ENCODE data around the gene RAP1GAP. TPM values are rescaled to one million over a fixed set of nuclear protein-coding genes. Genes with fewer than 3 reads are reported as not detected.

The RAP1GAP gene
- total RNA-seq, 2 donors from 2014 or later, result 10.5 to 16.4 TPM

DNA sequence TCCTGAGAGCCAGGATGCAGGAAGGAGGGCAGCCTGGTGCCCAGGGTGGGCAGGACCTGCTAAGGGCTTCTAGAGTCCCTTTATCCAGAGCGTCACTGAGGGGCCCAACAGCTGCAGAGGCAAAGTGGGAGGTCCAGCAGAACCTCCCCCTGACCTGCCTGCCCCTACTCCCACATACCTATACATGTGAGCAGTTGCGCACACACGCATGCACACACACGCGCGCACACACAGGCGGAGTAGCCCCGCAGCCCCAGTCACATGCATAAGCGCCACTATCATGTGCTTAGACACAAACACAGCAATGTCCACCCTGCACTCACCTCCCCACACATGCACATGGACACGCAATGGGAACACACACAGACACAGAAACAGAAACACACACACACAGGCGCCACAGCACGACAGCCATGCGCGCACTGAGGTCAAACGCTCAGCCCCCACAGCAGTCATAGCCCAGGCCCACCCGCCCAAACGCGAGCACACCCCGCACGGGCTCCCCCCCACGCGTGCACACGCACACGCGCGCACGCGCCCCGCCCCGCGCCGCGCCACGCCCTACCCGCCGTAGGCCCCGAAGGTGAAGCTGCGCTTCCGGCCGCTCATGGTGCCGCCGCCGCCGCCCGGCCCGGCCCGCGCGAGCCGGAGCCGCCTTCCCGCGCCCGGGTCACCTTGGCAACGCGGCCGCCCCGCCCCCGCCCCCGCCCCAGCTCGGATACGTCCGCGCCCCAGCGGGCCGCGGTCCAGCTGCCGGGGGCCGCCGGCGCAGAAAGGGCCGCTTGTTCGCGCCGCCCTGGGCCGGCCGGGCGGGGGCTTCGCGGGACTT lies 17.7 kb downstream of the RAP1GAP start:
- ATAC-seq (peak; percentile 68 to 78), DNase-seq (no peak)
- intact Hi-C loops (cut with DNase I), result loop anchor here (5.0 to 10.0 kb wide), 3 partner anchors 77 to 139 kb away; no protein-coding TSS in a partner anchor

DNA sequence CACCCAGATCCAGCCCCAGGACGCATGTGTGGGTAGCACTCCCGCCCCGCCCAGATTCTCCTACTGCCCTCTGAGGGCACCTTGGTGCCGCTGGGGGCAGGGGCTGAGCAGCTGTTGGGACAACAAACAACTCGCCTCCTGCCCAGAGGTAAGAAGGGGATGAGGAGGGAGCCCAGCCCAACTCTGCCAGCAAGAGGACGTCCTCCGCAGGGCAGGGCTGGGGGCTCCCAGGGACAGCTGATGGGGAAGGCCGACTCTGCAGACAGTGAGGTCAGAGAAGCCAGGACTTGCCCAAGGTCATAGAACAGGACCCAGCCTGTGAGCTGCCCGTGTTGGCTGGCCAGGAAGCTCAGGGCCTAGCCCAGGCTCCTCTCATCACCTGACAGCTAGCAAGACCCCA lies 18.8 kb downstream of the RAP1GAP start:
- intact Hi-C loops (cut with DNase I), result loop anchor here (5.0 to 10.0 kb wide), 3 partner anchors 76 to 138 kb away; no protein-coding TSS in a partner anchor
- ATAC-seq (no peak), DNase-seq (no peak)

DNA sequence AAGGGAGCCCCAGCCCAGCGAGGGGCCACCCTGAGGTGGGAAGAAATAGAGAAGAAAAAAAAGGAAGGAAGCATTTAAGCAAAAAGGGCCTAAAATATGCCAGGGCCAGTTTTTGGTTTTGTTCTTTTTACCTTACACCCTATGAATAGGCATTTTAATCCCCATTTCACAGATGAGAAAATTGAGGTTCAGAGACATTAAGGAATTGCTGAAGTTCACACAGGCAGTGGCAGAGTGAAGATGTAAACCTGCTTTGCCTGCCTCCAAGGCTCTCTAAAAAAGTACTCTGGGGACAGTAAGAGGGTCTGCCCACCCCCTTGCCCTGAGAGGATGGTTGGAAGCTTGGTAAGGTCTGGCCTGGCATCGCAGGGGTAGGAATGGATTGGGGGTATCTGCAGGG lies 19.8 kb downstream of the RAP1GAP start:
- DNase-seq, result no peak
- intact Hi-C loops (cut with DNase I), result no loop called here
- no peak for ATAC-seq

DNA sequence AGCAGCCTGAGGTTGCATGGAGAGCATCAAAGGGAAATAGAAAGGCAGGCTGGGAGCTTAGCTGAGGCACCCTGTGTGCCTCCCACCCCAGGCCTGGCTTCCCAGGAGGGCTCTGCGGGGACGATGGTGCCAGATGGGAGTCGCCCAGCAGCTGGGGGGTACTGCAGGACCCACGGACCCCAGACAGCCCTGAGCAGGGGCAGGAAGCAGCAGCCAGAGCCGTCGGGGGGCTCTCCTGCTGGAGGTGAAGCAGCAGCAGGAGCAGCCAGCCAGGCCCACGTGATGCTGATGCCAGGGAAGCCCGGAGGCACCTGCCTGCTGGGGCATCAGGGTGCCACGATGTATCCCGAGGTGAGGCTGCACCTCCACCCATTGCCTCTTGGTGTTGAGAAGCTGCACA lies 20.4 kb downstream of the RAP1GAP start:
- DNase-seq (no peak), ATAC-seq (no peak)
- intact Hi-C loops (cut with DNase I), result no loop called here

DNA sequence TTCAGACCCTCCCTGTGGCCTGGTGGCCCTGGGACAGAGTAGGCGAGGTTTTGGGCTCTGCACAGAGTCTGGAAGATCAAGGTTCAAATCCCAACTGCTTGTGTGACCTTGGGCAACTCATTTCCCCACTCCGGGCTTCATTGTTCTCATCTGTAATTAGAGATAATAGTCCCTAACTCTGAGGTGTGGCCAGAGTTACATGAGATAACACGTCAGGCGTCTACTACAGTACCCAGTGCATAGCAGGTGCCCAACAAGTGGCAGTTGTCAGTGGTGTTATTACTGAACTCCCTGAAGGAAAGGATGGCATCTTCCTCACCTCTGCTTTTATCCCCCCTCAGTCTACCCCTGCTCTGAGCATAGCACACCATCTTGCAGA lies 20.8 kb downstream of the RAP1GAP start:
- ATAC-seq, result no peak
- intact Hi-C loops (cut with DNase I), result no loop called here

DNA sequence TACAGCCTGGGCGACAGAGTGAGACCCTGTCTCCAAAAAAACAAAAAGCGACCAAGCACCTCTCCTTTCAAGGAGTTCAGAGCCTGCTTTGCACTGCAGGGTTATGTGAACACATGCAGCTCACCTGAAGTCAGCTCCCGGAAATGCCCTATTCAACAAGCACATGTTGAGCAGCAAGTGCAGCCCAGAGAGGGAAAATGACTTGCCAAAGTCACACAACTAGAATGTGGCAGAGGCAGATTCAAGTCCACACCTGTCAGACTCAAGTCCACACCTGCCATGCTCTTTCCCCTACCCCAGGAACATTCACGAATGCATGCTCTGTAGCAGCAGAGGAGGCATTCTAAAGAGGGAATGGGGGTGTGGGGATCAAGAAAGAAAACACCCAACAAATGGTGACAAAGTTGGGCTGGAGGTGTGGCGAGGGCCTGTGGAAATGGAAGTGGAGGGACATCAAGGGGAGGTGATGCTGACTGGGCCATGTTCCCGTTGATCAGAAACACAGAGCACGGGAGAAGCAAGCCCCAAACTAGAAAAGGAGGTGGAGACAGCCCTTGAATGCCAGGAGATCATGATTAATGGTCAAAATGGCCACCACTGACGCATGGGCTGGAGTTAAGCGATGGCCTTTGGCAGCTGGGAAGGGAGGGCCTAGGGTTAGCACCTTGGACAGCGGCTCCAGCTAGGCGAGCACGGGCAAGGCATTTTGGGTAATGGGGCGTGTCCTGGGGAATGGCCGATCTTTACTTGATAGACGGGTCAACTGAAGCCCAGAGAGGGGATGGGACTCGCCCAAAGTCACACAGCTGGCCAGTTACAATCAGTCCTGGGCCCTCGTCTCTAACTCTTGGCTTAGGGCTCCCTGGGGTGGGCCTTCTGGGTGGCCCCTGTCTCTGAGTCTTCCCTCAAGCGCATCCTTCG lies 21.5 kb downstream of the RAP1GAP start:
- intact Hi-C loops (cut with DNase I), result no loop called here
- ATAC-seq (no peak), DNase-seq (no peak)

More for the DNA sequence above, 20.8 kb downstream of the RAP1GAP start:
- no peak for DNase-seq

DNA sequence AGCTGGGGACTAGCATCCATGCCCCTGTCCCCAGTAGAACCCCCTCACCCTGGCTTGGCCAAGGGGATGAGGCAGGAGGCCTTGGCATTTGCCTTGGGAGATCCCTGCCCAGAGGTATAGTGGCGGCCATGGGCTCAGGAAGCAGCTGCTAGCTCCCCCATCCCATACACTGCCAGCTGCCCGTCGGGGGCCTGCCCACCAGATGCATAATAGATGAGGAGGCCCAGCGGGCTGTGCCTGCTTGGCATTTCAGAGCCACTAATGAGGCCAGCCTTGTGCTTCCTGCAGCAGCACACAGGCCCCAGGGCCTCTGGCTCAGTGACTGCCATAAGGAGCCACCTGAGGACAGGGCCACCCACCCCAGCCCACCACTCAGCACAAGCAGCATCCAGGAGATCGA lies 23.6 kb downstream of the RAP1GAP start:
- intact Hi-C loops (cut with DNase I), result no loop called here
- ATAC-seq (no peak), DNase-seq (no peak)

DNA sequence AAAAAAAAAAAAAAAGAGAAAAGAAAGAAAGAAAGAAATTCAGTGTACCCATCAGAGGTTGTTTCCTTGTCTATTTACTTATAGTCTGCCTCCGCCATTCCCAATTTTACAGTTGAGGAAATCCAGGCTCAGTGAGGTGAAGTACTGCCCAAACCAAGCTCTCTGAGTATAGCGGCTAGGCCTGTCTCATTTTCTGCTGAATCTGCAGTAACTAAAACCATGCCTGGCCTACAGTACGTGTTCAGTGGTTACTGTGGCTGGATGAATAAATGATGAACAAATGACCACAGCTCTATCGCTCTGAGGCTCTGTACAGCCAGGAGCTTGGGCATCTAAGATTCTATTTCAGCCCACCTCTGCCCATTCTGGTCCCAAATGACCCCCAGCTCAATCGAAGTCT lies 24.3 kb downstream of the RAP1GAP start:
- no peak for ATAC-seq

DNA sequence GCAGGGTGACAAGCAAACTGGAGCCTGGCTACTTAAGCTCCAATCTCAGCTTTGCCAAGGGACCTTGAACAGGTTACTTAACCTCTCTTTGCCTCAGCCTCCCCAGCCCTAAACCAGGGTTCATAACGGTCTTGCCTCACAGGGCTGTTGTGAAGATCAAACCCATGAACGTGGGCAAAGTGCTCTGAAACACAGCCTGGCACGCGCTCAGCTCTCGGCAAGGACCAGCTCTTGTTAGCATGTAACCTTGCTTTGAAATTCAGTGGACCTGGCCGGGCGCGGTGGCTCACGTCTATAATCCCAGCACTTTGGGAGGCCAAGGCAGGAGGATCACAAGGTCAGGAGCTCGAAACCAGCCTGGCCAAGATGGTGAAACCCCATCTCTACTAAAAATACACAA lies 24.8 kb downstream of the RAP1GAP start:
- no peak for DNase-seq
- ATAC-seq, result no peak
- intact Hi-C loops (cut with DNase I), result no loop called here

More for the DNA sequence above, 24.3 kb downstream of the RAP1GAP start:
- no peak for DNase-seq
- intact Hi-C loops (cut with DNase I), result no loop called here

DNA sequence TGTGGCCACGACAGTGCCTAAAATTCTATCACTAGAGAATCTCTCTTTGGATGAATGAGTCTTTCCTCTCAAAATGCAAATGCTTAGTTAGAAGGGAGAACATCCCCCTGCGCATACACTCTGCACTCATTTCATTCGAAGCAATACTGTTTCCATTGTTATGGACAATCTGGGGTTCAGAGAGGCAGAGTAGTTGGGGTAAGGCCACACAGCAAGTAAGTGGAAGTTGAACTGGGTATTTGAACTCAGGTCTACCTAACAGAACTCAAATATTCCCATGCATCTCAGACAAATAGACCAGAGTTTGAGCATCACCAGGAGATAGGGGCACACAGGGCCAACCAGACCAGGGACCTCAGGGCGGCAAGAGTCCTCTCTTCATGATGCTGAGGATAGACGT lies 25.5 kb downstream of the RAP1GAP start:
- DNase-seq (no peak), ATAC-seq (no peak)
- intact Hi-C loops (cut with DNase I), result no loop called here

DNA sequence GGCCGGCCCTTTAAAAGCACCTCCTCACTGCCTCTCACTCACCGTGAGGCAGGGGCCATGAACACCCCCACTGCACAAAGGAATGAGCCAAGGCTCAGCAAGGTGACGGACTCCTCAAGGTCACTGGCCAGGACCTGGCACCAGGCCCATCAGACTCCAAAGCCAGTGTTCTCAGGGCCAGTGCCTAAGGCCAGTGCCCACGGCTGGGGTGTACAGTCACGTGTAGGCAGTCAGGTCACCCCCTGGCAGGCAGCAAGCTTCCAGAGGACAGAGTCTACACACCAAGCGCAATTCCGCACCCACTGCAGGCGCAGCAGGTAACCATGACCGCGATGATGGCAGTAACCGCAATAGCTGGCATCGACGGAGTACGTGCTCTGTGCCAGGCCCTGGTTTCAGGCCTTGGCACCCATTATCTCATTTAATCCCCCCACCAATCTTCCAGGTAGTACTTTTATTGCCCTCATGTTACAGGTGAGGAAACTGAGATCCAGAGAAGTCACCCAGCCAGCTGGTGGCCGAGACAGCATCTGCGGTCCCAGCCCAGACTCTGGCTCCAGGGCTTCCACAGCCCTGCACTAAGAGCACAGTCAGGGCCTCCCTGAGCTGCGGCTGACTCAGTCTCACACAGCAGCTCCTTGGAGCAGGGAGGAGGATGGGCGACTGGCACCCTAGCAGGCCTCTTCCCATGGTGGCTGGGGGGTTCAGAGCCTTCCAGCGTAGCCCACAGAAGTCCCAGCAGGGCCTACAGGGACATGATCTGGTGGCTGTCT lies 27.0 kb downstream of the RAP1GAP start:
- intact Hi-C loops (cut with DNase I), result no loop called here
- no peak for DNase-seq
- peak; percentile 10 to 38 for ATAC-seq

DNA sequence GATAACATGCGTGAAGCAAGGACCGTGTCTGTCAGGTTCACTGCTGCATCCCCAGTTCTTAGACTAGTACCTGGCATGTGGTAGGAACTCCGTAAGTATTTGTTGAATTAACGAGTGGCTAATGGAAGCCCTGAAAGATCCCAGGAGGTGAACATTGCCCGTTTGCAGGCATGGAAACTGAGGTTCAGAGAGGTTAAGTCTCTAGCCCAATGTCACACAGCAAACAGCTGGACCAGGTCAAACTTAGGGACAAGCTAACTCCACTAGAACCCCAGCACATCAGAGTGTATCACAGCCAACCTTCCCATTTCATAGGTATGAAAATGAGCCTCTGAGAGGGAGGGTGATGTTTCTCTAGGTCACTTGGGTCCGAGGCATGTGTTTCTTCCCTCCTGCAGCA lies 27.6 kb downstream of the RAP1GAP start:
- intact Hi-C loops (cut with DNase I), result no loop called here
- no peak for ATAC-seq
- DNase-seq, result no peak

DNA sequence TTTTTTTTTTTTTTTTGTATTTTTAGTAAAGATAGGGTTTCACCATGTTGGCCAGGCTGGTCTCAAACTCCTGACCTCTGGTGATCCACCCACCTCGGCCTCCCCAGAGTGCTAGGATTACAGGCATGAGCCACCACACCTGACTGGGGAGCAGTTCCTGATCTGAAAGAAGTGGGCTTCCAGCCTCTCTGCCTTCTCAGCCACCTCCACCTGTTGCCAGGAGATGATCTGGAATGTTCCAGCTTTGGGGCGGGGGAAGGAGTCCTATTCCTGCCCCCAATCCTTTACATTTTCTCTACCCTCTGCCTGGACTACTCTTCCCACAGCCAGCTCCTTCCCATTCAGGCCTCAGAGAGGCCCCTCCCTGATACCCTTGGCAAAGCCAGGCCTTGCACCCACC lies 28.1 kb downstream of the RAP1GAP start:
- intact Hi-C loops (cut with DNase I), result no loop called here
- ATAC-seq (no peak), DNase-seq (no peak)

DNA sequence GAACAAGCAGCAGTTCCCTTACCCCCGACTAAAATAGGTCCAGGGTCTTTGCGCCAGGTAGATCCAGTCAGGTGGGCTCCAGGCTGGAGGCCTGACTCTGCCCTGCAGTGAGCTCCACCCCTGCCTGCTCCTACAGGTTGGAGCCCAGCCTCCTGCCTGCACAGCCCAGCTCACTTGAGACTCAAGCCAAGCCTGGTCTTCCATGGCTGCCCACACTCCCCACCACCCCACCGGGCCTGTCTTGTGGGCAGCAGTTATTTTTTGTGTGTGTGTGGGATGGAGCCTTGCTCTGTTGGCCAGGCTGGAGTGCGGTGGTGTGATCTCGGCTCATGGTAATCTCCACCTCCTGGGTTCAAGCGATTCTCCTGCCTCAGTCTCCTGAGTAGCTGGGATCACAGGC lies 28.5 kb downstream of the RAP1GAP start:
- DNase-seq, result no peak
- intact Hi-C loops (cut with DNase I), result no loop called here

DNA sequence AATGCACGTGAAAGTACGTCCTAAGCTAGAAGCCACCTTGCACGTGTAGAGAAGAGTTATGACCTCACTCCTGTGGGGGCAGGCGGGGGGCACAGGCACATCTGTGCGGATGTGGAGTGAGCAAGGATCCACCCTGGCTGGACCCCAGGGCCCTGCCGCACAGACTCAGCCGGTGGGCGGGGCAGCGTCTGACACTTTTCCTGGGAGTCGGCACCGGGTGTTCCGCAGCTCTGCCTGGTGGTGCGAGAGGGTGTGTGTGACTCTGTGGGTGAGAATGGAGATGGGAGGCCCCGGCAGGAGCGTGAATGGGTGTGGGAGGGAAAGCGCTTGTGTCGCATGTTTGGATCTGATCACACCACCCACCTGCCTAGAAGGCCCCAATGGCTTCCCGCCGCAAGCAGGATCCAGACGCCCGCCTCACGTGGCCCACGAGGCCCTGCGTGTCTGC lies 29.5 kb downstream of the RAP1GAP start:
- ATAC-seq (peak; percentile 52 to 64), DNase-seq (no peak)
- intact Hi-C loops (cut with DNase I), result no loop called here

More for the DNA sequence above, 28.5 kb downstream of the RAP1GAP start:
- ATAC-seq, result no peak

DNA sequence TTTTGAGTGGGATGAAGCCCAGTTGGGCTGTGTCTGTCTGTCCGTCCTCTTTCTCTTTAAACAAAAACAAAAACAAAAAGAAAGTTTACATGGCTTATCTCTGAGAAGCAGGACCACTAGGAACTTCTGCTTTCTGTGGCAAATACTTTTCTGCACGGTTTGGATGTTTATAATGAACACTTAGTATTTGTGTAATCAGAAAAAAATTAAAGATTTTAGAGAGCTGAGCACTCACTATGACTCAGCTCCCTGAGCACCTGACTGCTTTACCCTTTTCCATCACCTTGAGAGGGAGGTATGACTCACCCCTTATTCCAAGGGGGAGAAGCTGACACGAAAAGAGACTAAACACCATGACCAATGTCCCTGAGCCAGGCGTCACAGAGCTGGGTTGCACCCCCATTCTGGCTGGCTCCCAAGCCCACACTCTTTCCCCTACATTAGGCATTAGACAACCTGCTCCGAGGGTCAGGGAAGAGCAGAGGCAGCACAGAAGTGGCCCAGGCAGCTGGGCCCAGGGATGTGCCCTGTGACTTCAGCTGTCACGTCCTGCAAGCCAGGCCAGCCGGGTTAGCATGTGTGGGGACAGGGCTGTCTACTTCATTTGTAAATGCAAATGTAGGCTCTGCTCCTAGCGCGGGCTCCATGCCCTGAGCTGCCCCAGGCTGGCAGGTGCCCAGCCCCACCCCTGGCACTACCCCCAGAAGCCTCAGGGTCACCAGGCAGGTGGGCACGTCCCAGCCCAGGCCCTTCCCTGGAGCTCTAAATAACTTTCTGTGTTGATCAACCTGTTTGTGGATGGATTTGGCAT lies 30.4 kb downstream of the RAP1GAP start:
- intact Hi-C loops (cut with DNase I), result no loop called here
- DNase-seq, result peak; percentile 45

DNA sequence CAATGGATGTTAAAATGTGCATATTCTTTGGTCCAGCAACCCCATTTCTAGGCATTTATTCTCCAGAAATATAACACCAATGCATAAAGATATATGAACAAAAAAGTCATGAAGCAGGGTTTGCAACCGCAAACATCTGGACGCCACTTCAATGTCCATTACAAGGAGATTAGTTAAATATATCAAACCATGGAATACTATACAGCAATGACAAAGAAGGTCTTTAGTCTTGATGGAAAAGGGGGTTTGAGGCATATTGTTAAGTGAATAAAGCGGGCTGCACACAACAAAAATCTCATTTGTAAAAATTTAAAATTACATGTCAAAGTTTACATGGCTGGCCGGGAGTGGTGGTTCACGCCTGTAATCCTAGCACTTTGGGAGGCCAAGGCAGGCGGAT lies 31.6 kb downstream of the RAP1GAP start:
- intact Hi-C loops (cut with DNase I), result no loop called here
- DNase-seq (no peak), ATAC-seq (no peak)

More for the DNA sequence above, 30.4 kb downstream of the RAP1GAP start:
- peak; percentile 27 to 88 for ATAC-seq

DNA sequence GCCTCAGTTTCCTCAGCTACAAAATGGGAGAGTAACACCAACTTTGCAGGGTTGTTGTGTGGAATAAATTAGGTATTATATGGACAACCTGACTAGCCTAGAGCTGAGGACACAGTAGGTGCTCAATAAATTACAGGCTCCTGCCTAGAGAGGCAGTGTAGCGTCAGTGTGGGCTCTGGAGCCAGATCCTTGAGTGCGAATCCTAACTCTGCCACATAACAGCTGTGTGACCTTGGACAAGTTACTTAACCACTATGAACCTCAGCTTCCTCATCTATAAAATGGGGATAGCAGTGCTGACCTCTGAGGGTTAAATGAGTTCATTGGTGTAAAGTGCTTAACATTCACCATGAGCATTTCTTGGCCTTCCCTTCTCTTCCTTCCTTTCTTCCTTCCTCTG lies 33.1 kb downstream of the RAP1GAP start:
- intact Hi-C loops (cut with DNase I), result no loop called here
- no peak for ATAC-seq

More for the DNA sequence above, 33.1 kb downstream of the RAP1GAP start:
- DNase-seq, result no peak

Data from left cardiac atrium (tissue), 4 donors.